GM12874 (cell line): ENCODE data around the gene GAGE1.
"Not testable (repeated sequence)": the region's sequence is repeated elsewhere in the genome, so short reads cannot be mapped to it uniquely, and the experiment has no call there.

Experiments
- CTCF ChIP-seq: IDR thresholded peaks from 2 replicates; pipeline ENCODE4 v1.5.1; 2011; ENCODE audit warnings: low read depth, mild to moderate bottlenecking, control low read depth, low read length, moderate library complexity; ENCODE audit not compliant: insufficient read depth

GAGE1 gene, protein sequence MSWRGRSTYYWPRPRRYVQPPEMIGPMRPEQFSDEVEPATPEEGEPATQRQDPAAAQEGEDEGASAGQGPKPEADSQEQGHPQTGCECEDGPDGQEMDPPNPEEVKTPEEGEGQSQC

DNA sequence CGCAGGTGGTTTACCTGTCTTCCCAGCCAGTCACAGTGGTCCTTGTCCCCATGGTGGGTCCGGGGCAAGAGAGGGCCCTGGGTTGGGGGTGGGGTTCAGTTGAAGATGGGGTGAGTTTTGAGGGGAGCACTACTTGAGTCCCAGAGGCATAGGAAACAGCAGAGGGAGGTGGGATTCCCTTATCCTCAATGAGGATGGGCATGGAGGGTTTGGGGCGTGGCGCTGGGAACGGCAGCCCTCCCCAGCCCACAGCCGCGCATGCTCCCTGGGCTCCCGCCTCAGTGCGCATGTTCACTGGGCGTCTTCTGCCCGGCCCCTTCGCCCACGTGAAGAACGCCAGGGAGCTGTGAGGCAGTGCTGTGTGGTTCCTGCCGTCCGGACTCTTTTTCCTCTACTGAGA is at the start of gene GAGE1:
Gene GAGE1, plus strand, starts transcription at position 301 of the 400 bp plus-strand sequence. CDS start 1,155 bp downstream, outside the sequence.
- not testable (repeated sequence) for TF ChIP-seq CTCF

- TF ChIP-seq CTCF, result not testable (repeated sequence)
Observed at GRCh38 chrX:49550989-49551388, 47.8 kb upstream of the GAGE1 start, which contains the start of gene GAGE12E. TSS of gene GAGE12E (plus strand) at chrX:49551289. CDS start at chrX:49552444, 1,155 bp downstream.

DNA sequence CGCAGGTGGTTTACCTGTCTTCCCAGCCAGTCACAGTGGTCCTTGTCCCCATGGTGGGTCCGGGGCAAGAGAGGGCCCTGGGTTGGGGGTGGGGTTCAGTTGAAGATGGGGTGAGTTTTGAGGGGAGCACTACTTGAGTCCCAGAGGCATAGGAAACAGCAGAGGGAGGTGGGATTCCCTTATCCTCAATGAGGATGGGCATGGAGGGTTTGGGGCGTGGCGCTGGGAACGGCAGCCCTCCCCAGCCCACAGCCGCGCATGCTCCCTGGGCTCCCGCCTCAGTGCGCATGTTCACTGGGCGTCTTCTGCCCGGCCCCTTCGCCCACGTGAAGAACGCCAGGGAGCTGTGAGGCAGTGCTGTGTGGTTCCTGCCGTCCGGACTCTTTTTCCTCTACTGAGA is 38.3 kb upstream of the GAGE1 start, which contains the start of gene GAGE12F:
Gene GAGE12F, plus strand, starts transcription at position 301 of the 400 bp plus-strand sequence. CDS start 1,155 bp downstream, outside the sequence.
- not testable (repeated sequence) for TF ChIP-seq CTCF

GRCh38 chrX:49570100-49570499 is 28.7 kb upstream of the GAGE1 start, which contains the start of gene GAGE12G:
TSS of gene GAGE12G (plus strand) at chrX:49570400. CDS start at chrX:49571555, 1,155 bp downstream.
- TF ChIP-seq CTCF, result not testable (repeated sequence)

- not testable (repeated sequence) for TF ChIP-seq CTCF
Observed at GRCh38 chrX:49579649-49580048, 19.2 kb upstream of the GAGE1 start, which contains the start of gene GAGE12H. TSS of gene GAGE12H (plus strand) at chrX:49579949. CDS start at chrX:49581104, 1,155 bp downstream.

GRCh38 chrX:49589196-49589595 is 9.6 kb upstream of the GAGE1 start, which contains the start of gene GAGE2A:
TSS of gene GAGE2A (plus strand) at chrX:49589496. CDS start at chrX:49590651, 1,155 bp downstream.
- not testable (repeated sequence) for TF ChIP-seq CTCF

GRCh38 chrX:49610718-49611310 is 12.0 kb downstream of the GAGE1 start:
- no peak for TF ChIP-seq CTCF
